Endothelial cell of umbilical vein (primary cell): ENCODE measurements around the gene PVRIG.

Experiments
- CTCF ChIP-seq, 2 donors: IDR thresholded peaks; 1 replicate in 1 of 2; 2 replicates in 1 of 2; pipeline ENCODE4 v1.5.1; 2011; ENCODE audit warnings: low read length in 2 of 2, mild to moderate bottlenecking in 2 of 2, moderate library complexity in 2 of 2, control low read depth in 1 of 2, inconsistent platforms in 1 of 2, low read depth in 1 of 2; ENCODE audit not compliant: insufficient read depth in 1 of 2; ENCODE audit errors: extremely low read depth in 1 of 2
- POLR2A ChIP-seq: IDR thresholded peaks from 2 replicates; pipeline ENCODE4 v1.6.1; 2012; ENCODE audit warnings: low read depth, mild to moderate bottlenecking, control low read depth, low read length

DNA sequence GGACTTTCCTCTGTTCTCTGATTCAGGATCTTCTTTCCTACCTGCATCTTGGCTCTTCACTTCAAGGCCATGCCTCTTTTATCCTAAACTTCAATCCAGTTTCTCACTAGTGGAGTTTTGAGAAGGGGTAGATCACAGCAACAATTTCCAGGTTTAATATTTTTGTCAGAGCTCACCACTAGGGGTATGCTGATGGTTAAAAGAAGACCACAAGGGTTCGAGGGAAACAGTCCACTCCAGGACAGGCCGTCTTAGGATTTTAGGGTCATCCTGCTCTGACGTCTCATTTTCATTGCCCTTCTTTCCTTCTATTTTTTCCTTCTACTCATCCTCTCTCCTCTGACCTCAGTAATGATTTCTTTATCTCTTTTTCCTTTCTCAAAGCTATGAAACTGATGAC lies 30.7 kb upstream of the PVRIG start:
- no peak for TF ChIP-seq POLR2A
- no peak for TF ChIP-seq CTCF (IDR thresholded peaks at IDR 0.05; ENCODE audit: extremely low read depth in 1 of 2, insufficient read depth in 1 of 2, low read depth in 1 of 2, low read length in 2 of 2)
